Right lobe of liver (tissue), 6 donors: ENCODE results near the gene DAD1. TPM values are rescaled to one million over a fixed set of nuclear protein-coding genes. Genes with fewer than 3 reads are reported as not detected.
A peak's percentile ranks its signal among the peaks of the same experiment; 100 is the strongest.
"Not testable (repeated sequence)": the region's sequence is repeated elsewhere in the genome, so short reads cannot be mapped to it uniquely, and the experiment has no call there.

Source experiments
- ATAC-seq, 4 donors: fragments of 200-7000 bp; cut with Tn5 transposase; one replicate each; pipeline ENCODE4 v1.9.1; 2020; ENCODE audit warnings: mild to moderate bottlenecking in 4 of 4, moderate library complexity in 4 of 4
- DNase-seq, 3 donors: peaks; one replicate each; pipeline ENCODE4 v3.0.0-alpha.2; 2020
- H3K27ac ChIP-seq, 3 donors: fragments of 200-600 bp; one replicate each; pipeline ENCODE4 v1.8.0; 2022
- H3K27me3 ChIP-seq, 2 donors: fragments of 200-600 bp; one replicate each; pipeline ENCODE4 v1.8.0; 2022
- H3K36me3 ChIP-seq, 4 donors: fragments of 200-600 bp; sonication (generic) in 1 of 4; one replicate each; pipeline versions ENCODE4 v1.5.1 to v1.8.0; 2017 to 2022; ENCODE audit warnings: control low read depth in 1 of 4
- H3K4me1 ChIP-seq, 4 donors: fragments of 200-600 bp; sonication (generic) in 1 of 4; one replicate each; pipeline versions ENCODE4 v1.5.1 to v1.8.0; 2017 to 2022; ENCODE audit warnings: control low read depth in 1 of 4
- H3K4me3 ChIP-seq, 3 donors: fragments of 200-600 bp; one replicate each; pipeline ENCODE4 v1.8.0; 2022
- H3K9me3 ChIP-seq, 4 donors: fragments of 200-600 bp; sonication (generic) in 1 of 4; one replicate each; pipeline versions ENCODE4 v1.5.1 to v1.8.0; 2017 to 2022; ENCODE audit warnings: control low read depth in 1 of 4
- POLR2A ChIP-seq: fragments of 450-650 bp; IDR thresholded peaks from one replicate; pipeline ENCODE4 v1.6.1; 2017; ENCODE audit warnings: antibody characterized with exemption, mild to moderate bottlenecking
- WGBS: methylation state at CpG from one replicate; pipeline ENCODE4 v1.1.6; 2018; ENCODE audit warnings: low coverage, low lambda C conversion rate; ENCODE audit not compliant: insufficient coverage; ENCODE audit errors: missing lambda C conversion rate; 5-methylcytosine and 5-hydroxymethylcytosine counted together
- intact Hi-C, 2 donors: fragments of 100-400 bp; cut with DNase I; formaldehyde crosslinking; loops; one replicate each; pipeline versions ENCODE4 v1.11.2 to v1.14.1; 2022
- total RNA-seq, 6 experiments: library from RNA; depleted of rRNA in 2 of 6; stranded (reverse); fragments of >200 nt in 2 of 6; fragmentation: NEBNext Ultra II Directional in 3 of 6; extraction: Animal tissue kit (Norgen Biotek cat#: 25700) in 3 of 6; gene quantifications; one replicate each; pipeline versions ENCODE4 v1.1.0 to v1.2.4, GENCODE V29; 2016 to 2023
- TF ChIP-seq, protein P1 (sequence below), 4 donors: fragments of 200-600 bp in 3 of 4; fragments of 450-650 bp in 1 of 4; IDR thresholded peaks; one replicate each; pipeline versions ENCODE4 v1.5.1 to v1.8.0; 2016 to 2022; ENCODE audit warnings: antibody characterized with exemption in 4 of 4, mild to moderate bottlenecking in 2 of 4
- donor health status: DM: no; HTN: yes; CAD: no.
- donor health status: DM: no; HTN: no; CAD: no.
- donor health status: DM: no; HTN: no; CAD: no.
- donor health status: DM: no; HTN: yes; CAD: no.
- donor health status: DM: no; HTN: yes; CAD: no.

DAD1 gene
- total RNA-seq, 6 experiments from 2014 or later = 107 to 249 (median 133) TPM

DNA sequence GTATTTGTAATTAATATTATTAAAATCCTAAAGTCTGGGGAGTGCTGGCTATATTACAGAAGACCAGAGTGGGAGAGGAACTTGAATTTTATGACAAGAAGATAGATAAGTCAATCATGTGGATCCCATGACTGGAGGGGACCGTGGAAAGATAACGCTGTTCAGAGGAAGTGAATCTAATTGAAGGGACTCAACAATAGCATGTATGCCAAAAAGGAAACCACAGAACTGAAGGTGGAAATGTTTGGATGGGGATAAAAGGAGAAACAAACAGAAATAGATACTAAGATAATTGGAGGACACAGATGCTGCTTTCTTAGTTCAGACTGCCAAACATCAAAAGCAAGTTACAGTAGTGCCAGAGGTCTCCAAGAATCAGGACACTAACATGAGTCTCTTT lies 34.0 kb upstream of the DAD1 start:
- Histone ChIP-seq H3K4me3 (no peak overlapping the region), H3K27me3 (no peaks in the 10 kb centered on the region), H3K4me1 (no peaks in the 10 kb centered on the region), H3K27ac (no peak overlapping the region), H3K9me3 (no peaks in the 10 kb centered on the region), H3K36me3 (no peaks in the 10 kb centered on the region)
- no peak for TF ChIP-seq POLR2A
- TF ChIP-seq, protein P1, sequence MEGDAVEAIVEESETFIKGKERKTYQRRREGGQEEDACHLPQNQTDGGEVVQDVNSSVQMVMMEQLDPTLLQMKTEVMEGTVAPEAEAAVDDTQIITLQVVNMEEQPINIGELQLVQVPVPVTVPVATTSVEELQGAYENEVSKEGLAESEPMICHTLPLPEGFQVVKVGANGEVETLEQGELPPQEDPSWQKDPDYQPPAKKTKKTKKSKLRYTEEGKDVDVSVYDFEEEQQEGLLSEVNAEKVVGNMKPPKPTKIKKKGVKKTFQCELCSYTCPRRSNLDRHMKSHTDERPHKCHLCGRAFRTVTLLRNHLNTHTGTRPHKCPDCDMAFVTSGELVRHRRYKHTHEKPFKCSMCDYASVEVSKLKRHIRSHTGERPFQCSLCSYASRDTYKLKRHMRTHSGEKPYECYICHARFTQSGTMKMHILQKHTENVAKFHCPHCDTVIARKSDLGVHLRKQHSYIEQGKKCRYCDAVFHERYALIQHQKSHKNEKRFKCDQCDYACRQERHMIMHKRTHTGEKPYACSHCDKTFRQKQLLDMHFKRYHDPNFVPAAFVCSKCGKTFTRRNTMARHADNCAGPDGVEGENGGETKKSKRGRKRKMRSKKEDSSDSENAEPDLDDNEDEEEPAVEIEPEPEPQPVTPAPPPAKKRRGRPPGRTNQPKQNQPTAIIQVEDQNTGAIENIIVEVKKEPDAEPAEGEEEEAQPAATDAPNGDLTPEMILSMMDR (IDR thresholded peaks at IDR 0.05) = no peak
- intact Hi-C loops = no loop called here
- 29% methylated on average over 2 of the region's 2 CpGs for WGBS
- no peak for ATAC-seq
- DNase-seq = no peak

DNA sequence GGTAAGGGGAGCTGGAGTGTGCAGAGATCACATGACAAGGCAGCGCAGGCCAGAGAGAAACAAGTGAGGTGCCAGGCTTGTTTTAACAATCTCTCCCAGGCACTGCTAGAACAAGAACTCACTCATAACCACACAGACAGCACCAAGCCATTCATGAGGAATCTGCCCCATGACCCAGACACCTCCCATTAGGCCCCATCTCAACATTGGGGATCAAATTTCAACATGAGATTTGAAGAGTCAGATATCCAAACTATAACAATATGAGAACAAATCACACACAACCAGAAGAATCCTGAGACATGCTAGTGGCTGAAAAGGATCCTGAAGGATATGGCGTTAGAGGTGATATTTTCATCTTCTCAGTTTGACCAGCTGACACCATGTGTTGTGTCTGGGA lies 33.2 kb upstream of the DAD1 start:
- DNase-seq = no peak
- ATAC-seq = no peak
- Histone ChIP-seq H3K27ac (no peak overlapping the region), H3K27me3 (no peaks in the 10 kb centered on the region), H3K4me1 (no peaks in the 10 kb centered on the region), H3K4me3 (no peak overlapping the region), H3K36me3 (no peaks in the 10 kb centered on the region), H3K9me3 (no peaks in the 10 kb centered on the region)
- 92% methylated on average over 1 of the region's 2 CpGs for WGBS
- intact Hi-C loops = no loop called here
- TF ChIP-seq POLR2A = no peak
- TF ChIP-seq, protein P1 (IDR thresholded peaks at IDR 0.05) = no peak

DNA sequence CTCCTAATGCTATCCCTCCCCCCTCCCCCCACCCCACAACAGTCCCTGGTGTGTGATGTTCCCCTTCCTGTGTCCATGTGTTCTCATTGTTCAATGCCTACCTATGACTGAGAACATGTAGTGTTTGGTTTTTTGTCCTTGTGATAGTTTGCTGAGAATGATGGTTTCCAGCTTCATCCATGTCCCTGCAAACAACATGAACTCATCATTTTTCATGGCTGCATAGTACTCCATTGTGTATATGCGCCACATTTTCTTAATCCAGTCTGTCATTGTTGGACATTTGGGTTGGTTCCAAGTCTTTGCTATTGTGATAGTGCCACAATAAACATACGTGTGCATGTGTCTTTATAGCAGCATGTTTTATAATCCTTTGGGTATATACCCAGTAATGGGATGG lies 26.7 kb upstream of the DAD1 start:
- H3K4me3 ChIP-seq, H3K27me3 ChIP-seq, H3K9me3 ChIP-seq, intact Hi-C loops, H3K4me1 ChIP-seq, H3K27ac ChIP-seq, ATAC-seq, DNase-seq: not testable (repeated sequence)
- peaks cover 0 to 14% (median 3%) of the 10 kb centered on the region in 4 donors for H3K36me3 ChIP-seq
- 82% methylated on average over 2 of the region's 2 CpGs for WGBS

DNA sequence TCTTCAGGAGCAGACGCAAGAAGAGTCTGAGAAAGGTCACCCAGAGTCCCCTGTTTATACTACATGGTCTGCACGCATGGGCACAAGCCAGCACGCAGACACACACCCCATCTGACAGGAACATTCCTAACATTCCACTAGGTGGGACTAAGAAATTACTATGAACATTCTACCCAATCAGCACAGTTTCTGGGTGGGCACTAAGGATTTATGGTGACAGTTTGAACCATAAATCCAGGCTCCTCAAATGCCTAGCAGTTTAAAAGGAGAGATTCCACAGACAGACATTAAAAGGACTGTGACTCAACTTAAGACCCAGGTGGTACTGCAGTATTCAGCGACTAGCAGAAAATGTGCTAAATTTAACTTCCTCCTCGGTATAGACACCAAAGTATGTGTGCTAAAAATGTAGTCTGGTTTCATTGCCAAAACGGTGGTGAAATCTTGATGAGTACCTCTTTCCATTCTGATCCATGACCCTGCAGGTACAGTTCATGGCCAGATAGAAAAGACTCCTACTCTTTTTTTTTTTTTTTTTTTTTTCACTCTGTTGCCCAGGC lies 25.3 kb upstream of the DAD1 start:
- WGBS = 22% methylated on average over 4 of the region's 6 CpGs
- TF ChIP-seq POLR2A = no peak
- TF ChIP-seq, protein P1 (IDR thresholded peaks at IDR 0.05) = no peak
- peaks cover 0 to 8% (median 0%) of the 10 kb centered on the region in 4 donors for H3K4me1 ChIP-seq
- intact Hi-C loops = no loop called here
- DNase-seq (no peak), ATAC-seq (peak; percentile 59 to 91 (median 81))
- peaks cover 0 to 28% (median 14%) of the 10 kb centered on the region in 4 donors for H3K36me3 ChIP-seq
- H3K4me3 ChIP-seq = no peak overlapping the region
- H3K27ac ChIP-seq = no peak overlapping the region
- no peaks in the 10 kb centered on the region for H3K9me3 ChIP-seq
- H3K27me3 ChIP-seq = no peaks in the 10 kb centered on the region

DNA sequence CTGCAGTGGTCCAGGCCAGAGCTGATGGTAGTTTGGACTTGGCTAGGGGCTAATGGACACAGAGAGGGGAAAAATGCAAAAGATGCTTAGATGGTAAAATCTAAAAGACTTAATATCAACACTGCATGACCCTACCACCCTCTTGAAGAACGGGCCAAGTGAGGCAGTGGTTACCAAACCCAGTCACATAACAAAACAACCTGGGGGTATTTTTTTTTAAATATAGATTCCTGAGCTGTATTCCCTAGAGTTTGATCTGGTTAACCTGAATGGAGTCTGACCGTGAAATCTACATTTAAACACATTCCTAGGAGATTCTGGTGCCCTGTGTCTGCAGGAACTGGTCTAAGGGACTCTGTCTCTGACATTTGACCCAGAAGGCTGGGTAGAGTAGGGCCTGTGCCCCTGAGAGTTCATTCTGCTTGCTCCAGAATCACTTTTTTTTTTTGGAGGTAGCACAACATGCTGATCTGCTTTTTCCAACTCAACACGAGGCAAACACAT lies 24.8 kb upstream of the DAD1 start:
- H3K4me1 ChIP-seq = peaks cover 0 to 8% (median 0%) of the 10 kb centered on the region in 4 donors
- ATAC-seq (peak in 3 of 4 donors; percentile 11 to 36 (median 26)), DNase-seq (no peak)
- H3K27me3 ChIP-seq = no peaks in the 10 kb centered on the region
- peaks cover 0 to 34% (median 16%) of the 10 kb centered on the region in 4 donors for H3K36me3 ChIP-seq
- no peak for TF ChIP-seq POLR2A
- TF ChIP-seq, protein P1 (IDR thresholded peaks at IDR 0.05) = no peak
- H3K4me3 ChIP-seq = no peak overlapping the region
- H3K27ac ChIP-seq = no peak overlapping the region
- intact Hi-C loops = no loop called here
- H3K9me3 ChIP-seq = no peaks in the 10 kb centered on the region
- 50% methylated on average over 2 of the region's 3 CpGs for WGBS
